ENCODE results near the gene FAM98A. TPM values are rescaled to one million over a fixed set of nuclear protein-coding genes. Genes with fewer than 3 reads are reported as not detected.

The FAM98A gene
- total RNA-seq, 2 experiments from 2014 or later: 20.1 to 21.6 TPM

DNA sequence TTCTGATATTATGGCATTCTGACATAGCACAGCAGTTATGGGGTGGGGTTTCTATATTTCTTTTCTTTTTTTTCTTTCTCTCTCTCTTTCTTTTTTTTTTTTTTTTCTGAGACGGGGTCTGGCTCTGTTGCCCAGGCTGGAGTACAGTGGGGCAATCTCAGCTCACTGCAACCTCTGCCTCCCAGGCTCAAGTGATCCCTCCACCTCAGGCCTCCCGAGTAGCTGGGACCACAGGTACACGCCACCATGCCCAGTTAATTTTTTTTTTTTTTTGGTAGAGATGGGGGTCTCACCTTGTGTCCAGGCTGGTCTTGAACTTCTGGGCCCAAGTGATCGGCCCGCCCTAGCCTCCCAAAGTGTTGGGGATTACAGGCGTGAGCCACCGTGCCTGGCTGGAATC is 7.5 kb upstream of the FAM98A start:
- H3K4me3 Mint-ChIP-seq: no peak overlapping the region
- no peaks in the 10 kb centered on the region for H3K4me1 Mint-ChIP-seq (ENCODE audit: low read depth)
- Histone ChIP-seq H3K27ac (ENCODE audit: low read depth in 1 of 2, low read length in 2 of 2) (no peak overlapping the region), H3K27me3 (ENCODE audit: control insufficient read depth in 1 of 2, insufficient read depth in 2 of 2, low read length in 2 of 2) (no peaks in the 10 kb centered on the region), H3K4me1 (ENCODE audit: insufficient read depth, low read length) (no peaks in the 10 kb centered on the region), H3K36me3 (ENCODE audit: insufficient read depth, low read length) (no peaks in the 10 kb centered on the region), H3K9me3 (ENCODE audit: control insufficient read depth in 1 of 2, insufficient read depth in 1 of 2, low read length in 2 of 2) (peaks cover 0 to 2% of the 10 kb centered on the region in 2 experiments), H3K4me3 (ENCODE audit: low read length) (no peak overlapping the region)
- intact Hi-C loops (cut with DNase I, micrococcal nuclease): no loop called here
- no peak for DNase-seq
- peaks cover 3% of the 10 kb centered on the region for H3K27me3 Mint-ChIP-seq
- H3K9me3 Mint-ChIP-seq: no peaks in the 10 kb centered on the region
- no peak for ATAC-seq (ENCODE audit: poor library complexity)
- POLR2A ChIA-PET: no interaction called here
- no peaks in the 10 kb centered on the region for H3K36me3 Mint-ChIP-seq (ENCODE audit: low read depth)
- H3K27ac Mint-ChIP-seq: no peak overlapping the region
- CTCF ChIA-PET: no interaction called here
- no peak for TF ChIP-seq CTCF (IDR thresholded peaks at IDR 0.05)

GRCh38 chr2:33606100-33606499 is 7.0 kb upstream of the FAM98A start:
- no peak for TF ChIP-seq CTCF (IDR thresholded peaks at IDR 0.05)
- no peak overlapping the region for H3K27ac Mint-ChIP-seq
- no peak for ATAC-seq (ENCODE audit: poor library complexity)
- no peaks in the 10 kb centered on the region for H3K36me3 ChIP-seq (ENCODE audit: insufficient read depth, low read length)
- no peaks in the 10 kb centered on the region for H3K4me1 ChIP-seq (ENCODE audit: insufficient read depth, low read length)
- H3K4me3 ChIP-seq (ENCODE audit: low read length): no peak overlapping the region
- H3K27me3 Mint-ChIP-seq: peaks cover 3% of the 10 kb centered on the region
- no peaks in the 10 kb centered on the region for H3K36me3 Mint-ChIP-seq (ENCODE audit: low read depth)
- no peaks in the 10 kb centered on the region for H3K4me1 Mint-ChIP-seq (ENCODE audit: low read depth)
- H3K9me3 ChIP-seq (ENCODE audit: control insufficient read depth in 1 of 2, insufficient read depth in 1 of 2, low read length in 2 of 2): no peaks in the 10 kb centered on the region
- no peak overlapping the region for H3K27ac ChIP-seq (ENCODE audit: low read depth in 1 of 2, low read length in 2 of 2)
- intact Hi-C loops (cut with DNase I, micrococcal nuclease): no loop called here
- no peaks in the 10 kb centered on the region for H3K27me3 ChIP-seq (ENCODE audit: control insufficient read depth in 1 of 2, insufficient read depth in 2 of 2, low read length in 2 of 2)
- H3K9me3 Mint-ChIP-seq: no peaks in the 10 kb centered on the region
- POLR2A ChIA-PET: no interaction called here
- DNase-seq: no peak
- CTCF ChIA-PET: no interaction called here
- no peak overlapping the region for H3K4me3 Mint-ChIP-seq

GRCh38 chr2:33605056-33605455 is 6.0 kb upstream of the FAM98A start:
- H3K9me3 ChIP-seq (ENCODE audit: control insufficient read depth in 1 of 2, insufficient read depth in 1 of 2, low read length in 2 of 2): no peaks in the 10 kb centered on the region
- DNase-seq: no peak
- H3K4me1 ChIP-seq (ENCODE audit: insufficient read depth, low read length): peaks cover 5% of the 10 kb centered on the region
- Mint-ChIP-seq H3K36me3 (ENCODE audit: low read depth) (no peaks in the 10 kb centered on the region), H3K4me3 (no peak overlapping the region), H3K27me3 (peaks cover 3% of the 10 kb centered on the region), H3K9me3 (no peaks in the 10 kb centered on the region), H3K4me1 (ENCODE audit: low read depth) (peaks cover under 1% of the 10 kb centered on the region), H3K27ac (no peak overlapping the region)
- H3K4me3 ChIP-seq (ENCODE audit: low read length): no peak overlapping the region
- no peak overlapping the region for H3K27ac ChIP-seq (ENCODE audit: low read depth in 1 of 2, low read length in 2 of 2)
- intact Hi-C loops (cut with DNase I, micrococcal nuclease): no loop called here
- ChIA-PET CTCF (no interaction called here), POLR2A (interaction anchor here (1.1 kb wide), 1 partner anchor 9 kb away, joined by 3 read pairs; no protein-coding TSS in a partner anchor)
- no peaks in the 10 kb centered on the region for H3K27me3 ChIP-seq (ENCODE audit: control insufficient read depth in 1 of 2, insufficient read depth in 2 of 2, low read length in 2 of 2)
- H3K36me3 ChIP-seq (ENCODE audit: insufficient read depth, low read length): no peaks in the 10 kb centered on the region
- no peak for TF ChIP-seq CTCF (IDR thresholded peaks at IDR 0.05)
- ATAC-seq (ENCODE audit: poor library complexity): no peak
